ENCODE results near the gene EXOSC5. TPM values are rescaled to one million over a fixed set of nuclear protein-coding genes. Genes with fewer than 3 reads are reported as not detected.

The EXOSC5 gene
- total and polyA plus RNA-seq, 9 of the 15 experiments (the other 6 are each of a cell fraction or from before 2014, with no cell fraction given), result 10.9 to 75.5 (median 37.8) TPM

- peak; percentile 32; the same call in 1 of the 2 replicates for TF ChIP-seq AFF4 (CRISPR knock-in tag; IDR thresholded peaks at IDR 0.05)
- TF ChIP-seq SUPT5H (IDR thresholded peaks at IDR 0.05), result 0 out of 2 replicates have a peak, but pooled peaks have one; percentile 2
These were observed 875 bp upstream of the EXOSC5 start (continued) for GRCh38 chr19:41398050-41398418.

DNA sequence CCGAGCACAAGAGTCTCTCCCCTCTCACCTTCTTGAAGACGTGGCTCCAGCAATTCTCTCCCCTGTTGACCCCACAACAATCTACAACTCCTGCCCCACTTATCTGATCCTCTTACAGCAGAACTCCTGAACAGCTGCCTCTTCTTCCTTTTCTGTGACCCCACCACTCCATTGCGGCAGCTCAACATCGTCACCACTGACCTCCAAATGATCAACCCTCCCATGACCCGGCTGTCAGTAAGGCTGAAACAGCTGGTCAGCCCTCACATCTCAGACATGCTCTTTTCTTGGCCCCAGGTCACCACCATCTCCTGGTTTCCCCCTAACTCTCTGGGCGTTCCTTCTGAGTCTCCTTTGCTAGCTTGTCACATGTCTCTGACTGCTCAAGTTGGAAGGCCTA lies 1.8 kb downstream of the EXOSC5 start:
- DNase-seq (ENCODE audit: extremely low read depth in 1 of 4, low spot score in 3 of 4) (peak in 3 of 4 experiments; percentile 27 to 61 (median 29)), FAIRE-seq (peak; percentile 79), ATAC-seq (peak; percentile 7; the same call in 2 of the 3 replicates)
- peak overlapping the region; percentile 90 for H3K4me2 ChIP-seq (ENCODE audit: insufficient read depth, low read length)
- peaks cover 15 to 22% of the 10 kb centered on the region in 2 experiments; a peak in 4 of 5 replicates for H3K4me1 ChIP-seq (replicated peaks in 1 of 2; ENCODE audit: control insufficient read depth in 2 of 2, insufficient read depth in 2 of 2, low read length in 2 of 2)
- no peaks in the 10 kb centered on the region for H4K20me1 ChIP-seq (replicated peaks; ENCODE audit: control insufficient read depth, insufficient read depth, low read length)
- 2% methylated on average over 6 of the region's 6 CpGs for WGBS (ENCODE audit: insufficient coverage, low coverage, missing lambda C conversion rate)
- BruUV-seq (replicated peaks), result no TSS peak
- peak overlapping the region; percentile 73 for H3K4me3 ChIP-seq
- no peaks in the 10 kb centered on the region for H3K9me1 ChIP-seq (ENCODE audit: control insufficient read depth, insufficient read depth, low read length)
- in situ Hi-C loops (cut with MboI), result no loop called here
- no peaks in the 10 kb centered on the region for H3K27me3 ChIP-seq (ENCODE audit: control insufficient read depth in 2 of 2, insufficient read depth in 2 of 2, low read length in 2 of 2)
- POLR2A ChIA-PET, result interaction anchor here (0.6 to 1.6 kb wide), 3 partner anchors 9 to 31 kb away, joined by 3 to 7 read pairs (median 4); partner anchors contain the start of gene B9D2
- 0 out of 2 replicates have a peak overlapping the region, but pooled peaks have one; percentile 33 for H2AFZ ChIP-seq (ENCODE audit: low read depth, low read length)
- intact Hi-C loops (cut with micrococcal nuclease), result loop anchor here (5.0 kb wide), 1 partner anchor 37 kb away; no protein-coding TSS in a partner anchor
- CTCF ChIA-PET (ENCODE audit: low intra/inter-chr PET ratio), result no interaction called here
- H3K79me2 ChIP-seq (ENCODE audit: control insufficient read depth, insufficient read depth, low read length), result peaks cover 48% of the 10 kb centered on the region
- peaks cover 31% of the 10 kb centered on the region; the same call in 2 of the 3 replicates for H3K36me3 ChIP-seq (ENCODE audit: control insufficient read depth, insufficient read depth, low read length)
- H3K9me3 ChIP-seq (replicated peaks; ENCODE audit: control insufficient read depth, insufficient read depth, low read depth, low read length), result no peaks in the 10 kb centered on the region
- H3K27ac ChIP-seq (ENCODE audit: extremely low read depth, low read depth, low read length), result peak overlapping the region; percentile 51
- H3K9ac ChIP-seq (ENCODE audit: insufficient read depth in 1 of 2, low read depth in 2 of 2, low read length in 2 of 2), result peak overlapping the region; percentile 60 to 76; a peak in 3 of 4 replicates
- no peak for TF ChIP-seq ZNF76 (CRISPR knock-in tag; IDR thresholded peaks at IDR 0.05; ENCODE audit: borderline replicate concordance)
- TF ChIP-seq ELF4 (CRISPR knock-in tag; IDR thresholded peaks at IDR 0.05), result peak; percentile 74
- TF ChIP-seq, protein P1, sequence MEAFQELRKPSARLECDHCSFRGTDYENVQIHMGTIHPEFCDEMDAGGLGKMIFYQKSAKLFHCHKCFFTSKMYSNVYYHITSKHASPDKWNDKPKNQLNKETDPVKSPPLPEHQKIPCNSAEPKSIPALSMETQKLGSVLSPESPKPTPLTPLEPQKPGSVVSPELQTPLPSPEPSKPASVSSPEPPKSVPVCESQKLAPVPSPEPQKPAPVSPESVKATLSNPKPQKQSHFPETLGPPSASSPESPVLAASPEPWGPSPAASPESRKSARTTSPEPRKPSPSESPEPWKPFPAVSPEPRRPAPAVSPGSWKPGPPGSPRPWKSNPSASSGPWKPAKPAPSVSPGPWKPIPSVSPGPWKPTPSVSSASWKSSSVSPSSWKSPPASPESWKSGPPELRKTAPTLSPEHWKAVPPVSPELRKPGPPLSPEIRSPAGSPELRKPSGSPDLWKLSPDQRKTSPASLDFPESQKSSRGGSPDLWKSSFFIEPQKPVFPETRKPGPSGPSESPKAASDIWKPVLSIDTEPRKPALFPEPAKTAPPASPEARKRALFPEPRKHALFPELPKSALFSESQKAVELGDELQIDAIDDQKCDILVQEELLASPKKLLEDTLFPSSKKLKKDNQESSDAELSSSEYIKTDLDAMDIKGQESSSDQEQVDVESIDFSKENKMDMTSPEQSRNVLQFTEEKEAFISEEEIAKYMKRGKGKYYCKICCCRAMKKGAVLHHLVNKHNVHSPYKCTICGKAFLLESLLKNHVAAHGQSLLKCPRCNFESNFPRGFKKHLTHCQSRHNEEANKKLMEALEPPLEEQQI (IDR thresholded peaks at IDR 0.05), result no peak
- no peak for TF ChIP-seq MEF2D (tag; conservative IDR thresholded peaks at IDR 0.05; ENCODE audit: low read depth)
- TF ChIP-seq ATF1 (CRISPR knock-in tag; IDR thresholded peaks at IDR 0.05), result no peak
- TF ChIP-seq ATF1 (tag; IDR thresholded peaks at IDR 0.05), result no peak
- no peak for TF ChIP-seq HOXB6 (CRISPR knock-in tag; IDR thresholded peaks at IDR 0.05; ENCODE audit: borderline replicate concordance)
- TF ChIP-seq, protein P2, sequence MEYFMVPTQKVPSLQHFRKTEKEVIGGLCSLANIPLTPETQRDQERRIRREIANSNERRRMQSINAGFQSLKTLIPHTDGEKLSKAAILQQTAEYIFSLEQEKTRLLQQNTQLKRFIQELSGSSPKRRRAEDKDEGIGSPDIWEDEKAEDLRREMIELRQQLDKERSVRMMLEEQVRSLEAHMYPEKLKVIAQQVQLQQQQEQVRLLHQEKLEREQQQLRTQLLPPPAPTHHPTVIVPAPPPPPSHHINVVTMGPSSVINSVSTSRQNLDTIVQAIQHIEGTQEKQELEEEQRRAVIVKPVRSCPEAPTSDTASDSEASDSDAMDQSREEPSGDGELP (CRISPR knock-in tag; IDR thresholded peaks at IDR 0.05; ENCODE audit: borderline replicate concordance), result peak; percentile 93
- TF ChIP-seq ZNF79 (CRISPR knock-in tag; IDR thresholded peaks at IDR 0.05; ENCODE audit: low read depth), result no peak
- TF ChIP-seq ZBED1 (IDR thresholded peaks at IDR 0.05), result no peak
- TF ChIP-seq BRCA1 (IDR thresholded peaks at IDR 0.05), result no peak
- TF ChIP-seq BRCA1 (CRISPR knock-in tag; IDR thresholded peaks at IDR 0.05), result no peak
- no peak for TF ChIP-seq ZFP1 (CRISPR knock-in tag; IDR thresholded peaks at IDR 0.05)
- 0 out of 2 replicates have a peak, but pooled peaks have one; percentile 11 for TF ChIP-seq BCOR (IDR thresholded peaks at IDR 0.05)
- no peak for TF ChIP-seq GATAD2B (IDR thresholded peaks at IDR 0.05; ENCODE audit: borderline replicate concordance)
